DMS53 (cell line): ENCODE data around the gene CASZ1.
A peak's percentile ranks its signal among the peaks of the same experiment; 100 is the strongest.

ENCODE experiments used
- DNase-seq: peaks from one replicate; lab custom pipeline; 2025; lab: John Stamatoyannopoulos, UW

Gene CASZ1

GRCh38 chr1:10706376-10706913 is 90.0 kb downstream of the CASZ1 start:
- DNase-seq, result no peak

GRCh38 chr1:10705953-10706352 is 90.5 kb downstream of the CASZ1 start:
- no peak for DNase-seq

- no peak for DNase-seq
Measured at GRCh38 chr1:10704368-10704882, 92.0 kb downstream of the CASZ1 start.

- no peak for DNase-seq
Measured at GRCh38 chr1:10703702-10704101, 92.7 kb downstream of the CASZ1 start.

GRCh38 chr1:10701145-10701544 is 95.3 kb downstream of the CASZ1 start:
- no peak for DNase-seq

- no peak for DNase-seq
Measured at GRCh38 chr1:10699470-10699835, 97.0 kb downstream of the CASZ1 start.

- no peak for DNase-seq
Measured at GRCh38 chr1:10698726-10699469, 97.5 kb downstream of the CASZ1 start.

- no peak for DNase-seq
Measured at GRCh38 chr1:10697621-10698160, 98.8 kb downstream of the CASZ1 start.

GRCh38 chr1:10696977-10697376 is 99.5 kb downstream of the CASZ1 start:
- no peak for DNase-seq

- DNase-seq, result peak; percentile 95
Measured at GRCh38 chr1:10694633-10695627, 101.5 kb downstream of the CASZ1 start.

- no peak for DNase-seq
Measured at GRCh38 chr1:10694274-10694632, 102.2 kb downstream of the CASZ1 start.

- peak; percentile 63 for DNase-seq
Measured at GRCh38 chr1:10693497-10694273, 102.8 kb downstream of the CASZ1 start.

- no peak for DNase-seq
Measured at GRCh38 chr1:10693152-10693496, 103.3 kb downstream of the CASZ1 start.

- DNase-seq, result peak; percentile 83
Measured at GRCh38 chr1:10692401-10693021, 103.9 kb downstream of the CASZ1 start.

- no peak for DNase-seq
Measured at GRCh38 chr1:10691740-10692125, 104.7 kb downstream of the CASZ1 start.

GRCh38 chr1:10691075-10691739 is 105.2 kb downstream of the CASZ1 start:
- DNase-seq, result no peak

- peak; percentile 30 for DNase-seq
Measured at GRCh38 chr1:10690484-10690883, 106.0 kb downstream of the CASZ1 start.

GRCh38 chr1:10688409-10688786 is 108.0 kb downstream of the CASZ1 start:
- DNase-seq, result no peak

GRCh38 chr1:10687782-10688408 is 108.6 kb downstream of the CASZ1 start:
- DNase-seq, result no peak

- DNase-seq, result no peak
Measured at GRCh38 chr1:10687251-10687651, 109.2 kb downstream of the CASZ1 start.
